NOMO-1 treated with DMSO at 0.1 percent for 48 hours (cell line): ENCODE measurements around the gene DPYD.
"Not testable (repeated sequence)": the region's sequence is repeated elsewhere in the genome, so short reads cannot be mapped to it uniquely, and the experiment has no call there.

Experiments
- DNase-seq: peaks from one replicate; lab custom pipeline; 2025; ENCODE audit not compliant: unreplicated experiment; lab: John Stamatoyannopoulos, UW

The DPYD gene

GRCh38 chr1:97243973-97244560 is 676.8 kb downstream of the DPYD start:
- peak; percentile 4 for DNase-seq

GRCh38 chr1:97238816-97239215 is 682.0 kb downstream of the DPYD start:
- DNase-seq: no peak

GRCh38 chr1:97231354-97231753 is 689.5 kb downstream of the DPYD start:
- DNase-seq: not testable (repeated sequence)

GRCh38 chr1:97212671-97213070 is 708.2 kb downstream of the DPYD start:
- no peak for DNase-seq

- no peak for DNase-seq
Measured at GRCh38 chr1:97210307-97210706, 710.5 kb downstream of the DPYD start.

- no peak for DNase-seq
Measured at GRCh38 chr1:97209381-97209957, 711.4 kb downstream of the DPYD start.

- DNase-seq: no peak
Measured at GRCh38 chr1:97207868-97208267, 713.0 kb downstream of the DPYD start.

- DNase-seq: no peak
Measured at GRCh38 chr1:97204468-97204867, 716.4 kb downstream of the DPYD start.

- DNase-seq: no peak
Measured at GRCh38 chr1:97202481-97203380, 718.1 kb downstream of the DPYD start.

GRCh38 chr1:97201641-97202040 is 719.2 kb downstream of the DPYD start:
- no peak for DNase-seq

- peak; percentile 6 for DNase-seq
Measured at GRCh38 chr1:97200595-97200994, 720.2 kb downstream of the DPYD start.

- no peak for DNase-seq
Measured at GRCh38 chr1:97196825-97197516, 723.9 kb downstream of the DPYD start.

GRCh38 chr1:97192872-97193572 is 727.8 kb downstream of the DPYD start:
- no peak for DNase-seq

GRCh38 chr1:97190326-97190725 is 730.5 kb downstream of the DPYD start:
- no peak for DNase-seq

GRCh38 chr1:97186381-97186780 is 734.5 kb downstream of the DPYD start:
- DNase-seq: no peak

- DNase-seq: no peak
Measured at GRCh38 chr1:97174039-97174704, 746.7 kb downstream of the DPYD start.

- DNase-seq: no peak
Measured at GRCh38 chr1:97170300-97170699, 750.5 kb downstream of the DPYD start.

- DNase-seq: no peak
Measured at GRCh38 chr1:97168056-97168455, 752.8 kb downstream of the DPYD start.

- no peak for DNase-seq
Measured at GRCh38 chr1:97167246-97167645, 753.6 kb downstream of the DPYD start.

GRCh38 chr1:97166626-97167025 is 754.2 kb downstream of the DPYD start:
- no peak for DNase-seq
